GM12878 (cell line): ENCODE measurements around the gene SRC. TPM values are rescaled to one million over a fixed set of nuclear protein-coding genes. Genes with fewer than 3 reads are reported as not detected.

Source experiments
- BHLHE40 ChIP-seq, 2 experiments: fragments of 450-650 bp in 1 of 2; IDR thresholded peaks; 2 replicates each; pipeline ENCODE4 v1.6.1; 2011 to 2017; ENCODE audit warnings: low read depth in 2 of 2, borderline replicate concordance in 1 of 2, improper control_type of control experiment in 1 of 2, low read length in 1 of 2, mild to moderate bottlenecking in 1 of 2
- GATAD2B ChIP-seq: fragments of 450-650 bp; conservative IDR thresholded peaks from 2 replicates; pipeline ENCODE4 v1.6.1; 2017; ENCODE audit warnings: low read depth, mild to moderate bottlenecking, moderate library complexity
- PAX5 ChIP-seq: IDR thresholded peaks from 2 replicates; pipeline ENCODE4 v1.6.1; 2011; ENCODE audit warnings: low read depth, low read length, borderline replicate concordance
- POLR2AphosphoS5 ChIP-seq: IDR thresholded peaks from 2 replicates; pipeline ENCODE4 v1.6.1; 2011; ENCODE audit warnings: mild to moderate bottlenecking, low read length, inconsistent platforms
- RELB ChIP-seq: fragments of 450-650 bp; IDR thresholded peaks from 2 replicates; pipeline ENCODE4 v1.6.1; 2017; ENCODE audit warnings: low read depth, mild to moderate bottlenecking, moderate library complexity
- SP1 ChIP-seq: IDR thresholded peaks from one replicate; pipeline ENCODE4 v1.6.1; 2011; ENCODE audit warnings: low read depth, low read length
- SREBF2 ChIP-seq: IDR thresholded peaks from 2 replicates; pipeline ENCODE4 v1.6.1; 2012; ENCODE audit warnings: mild to moderate bottlenecking, low read length
- ZNF592 ChIP-seq: fragments of 450-650 bp; IDR thresholded peaks from 2 replicates; pipeline ENCODE4 v1.6.1; 2017; ENCODE audit warnings: mild to moderate bottlenecking, moderate library complexity
- polyA plus RNA-seq, 11 experiments: library from polyadenylated mRNA; depleted of rRNA in 4 of 11; unstranded in 6 of 11; stranded (reverse) in 5 of 11; fragments of >200 nt; fragmentation: Nextera tagmentation in 4 of 11; fragmentation: Illumina TruSeq in 1 of 11; extraction: Ambion mirVana in 4 of 11; extraction: Trizol in 1 of 11; gene quantifications; 1 replicate in 1 of 11; 2 replicates in 10 of 11; pipeline versions ENCODE4 v1.2.1 to v1.2.3, GENCODE V29; 2011 to 2016; ENCODE audit warnings: inconsistent platforms in 2 of 11, missing spikeins in 2 of 11, low read depth in 1 of 11
- total RNA-seq, 4 experiments: library from RNA; depleted of rRNA in 3 of 4; stranded (reverse); fragments of >200 nt in 3 of 4; fragmentation: Illumina TruSeq in 1 of 4; extraction: Trizol in 1 of 4; gene quantifications; 2 replicates each; pipeline versions ENCODE4 v1.2.1 to v1.2.3, GENCODE V29; 2013 to 2021

Gene SRC
- total and polyA plus RNA-seq, 10 of the 15 experiments (the other 5 are each of a cell fraction or from before 2014, with no cell fraction given), result 0.60 to 71.3 (median 27.2) TPM

- peak; percentile 75; the same call in 1 of the 2 replicates for TF ChIP-seq GATAD2B
- TF ChIP-seq SREBF2, result no peak
- TF ChIP-seq SP1, result no peak
- TF ChIP-seq RELB, result 0 out of 2 replicates have a peak, but pooled peaks have one; percentile 30
- peak in 1 of 2 experiments; percentile 34; a peak in 1 of 4 replicates for TF ChIP-seq BHLHE40 (IDR thresholded peaks at IDR 0.05; ENCODE audit: borderline replicate concordance in 1 of 2, low read depth in 2 of 2, low read length in 1 of 2)
- no peak for TF ChIP-seq PAX5
- TF ChIP-seq ZNF592, result no peak
- TF ChIP-seq POLR2AphosphoS5, result peak; percentile 48; the same call in 1 of the 2 replicates
These were observed at the start of gene SRC (continued) for GRCh38 chr20:37345339-37346235.
